NOMO-1 treated with dmso at 0.1 percent for 144 hours (cell line): ENCODE data around the gene NPC1.
"Not testable (repeated sequence)": the region's sequence is repeated elsewhere in the genome, so short reads cannot be mapped to it uniquely, and the experiment has no call there.

Experiments
- DNase-seq: peaks from one replicate; lab custom pipeline; 2025; ENCODE audit not compliant: unreplicated experiment; lab: John Stamatoyannopoulos, UW

NPC1 gene

GRCh38 chr18:23577521-23577920 is 8.8 kb downstream of the NPC1 start:
- DNase-seq = not testable (repeated sequence)

GRCh38 chr18:23575309-23575651 is 11.0 kb downstream of the NPC1 start:
- no peak for DNase-seq

- no peak for DNase-seq
Measured at GRCh38 chr18:23574611-23575308, 11.5 kb downstream of the NPC1 start.

- no peak for DNase-seq
Measured at GRCh38 chr18:23573626-23574431, 12.5 kb downstream of the NPC1 start.

GRCh38 chr18:23573020-23573419 is 13.3 kb downstream of the NPC1 start:
- DNase-seq = no peak

GRCh38 chr18:23572570-23572969 is 13.7 kb downstream of the NPC1 start:
- no peak for DNase-seq

GRCh38 chr18:23572012-23572411 is 14.3 kb downstream of the NPC1 start:
- no peak for DNase-seq

GRCh38 chr18:23570912-23571504 is 15.3 kb downstream of the NPC1 start:
- DNase-seq = no peak

- DNase-seq = no peak
Measured at GRCh38 chr18:23569299-23570063, 16.8 kb downstream of the NPC1 start.

GRCh38 chr18:23568281-23569138 is 17.8 kb downstream of the NPC1 start:
- DNase-seq = no peak

- DNase-seq = no peak
Measured at GRCh38 chr18:23567671-23568070, 18.6 kb downstream of the NPC1 start.

GRCh38 chr18:23565916-23566547 is 20.3 kb downstream of the NPC1 start:
- no peak for DNase-seq

- no peak for DNase-seq
Measured at GRCh38 chr18:23563377-23564043, 22.8 kb downstream of the NPC1 start.

GRCh38 chr18:23560186-23560585 is 26.1 kb downstream of the NPC1 start:
- DNase-seq = no peak

GRCh38 chr18:23557511-23557910 is 28.8 kb downstream of the NPC1 start:
- DNase-seq = not testable (repeated sequence)

GRCh38 chr18:23556145-23556780 is 30.0 kb downstream of the NPC1 start:
- no peak for DNase-seq

- DNase-seq = no peak
Measured at GRCh38 chr18:23553887-23554286, 32.4 kb downstream of the NPC1 start.

- no peak for DNase-seq
Measured at GRCh38 chr18:23552505-23552904, 33.8 kb downstream of the NPC1 start.

GRCh38 chr18:23551978-23552377 is 34.3 kb downstream of the NPC1 start:
- DNase-seq = no peak
